ENCODE measurements around the gene TMEM138. TPM values are rescaled to one million over a fixed set of nuclear protein-coding genes. Genes with fewer than 3 reads are reported as not detected.
A peak's percentile ranks its signal among the peaks of the same experiment; 100 is the strongest.

Gene TMEM138
- total RNA-seq, 1 donor: 59.2 TPM

DNA sequence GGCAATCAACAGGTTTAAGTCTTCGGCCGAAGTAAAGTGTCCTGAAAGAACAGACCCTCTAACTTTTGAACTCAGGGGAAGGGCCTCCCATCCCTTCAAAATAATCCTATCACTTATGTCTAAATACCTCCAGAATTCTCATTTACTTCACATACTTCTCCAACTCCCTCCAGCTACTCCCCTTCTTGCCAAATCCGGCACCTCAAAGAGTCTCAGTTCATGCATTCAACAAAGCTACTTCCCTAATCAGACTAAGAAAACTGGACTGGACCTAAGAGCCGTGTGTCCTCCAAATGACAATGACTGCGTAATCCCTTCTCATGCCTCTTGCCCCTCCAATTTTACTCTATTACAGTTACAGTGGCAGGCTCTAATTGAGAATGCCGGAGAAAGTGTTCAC lies 30.5 kb upstream of the TMEM138 start:
- TF ChIP-seq, protein P1, sequence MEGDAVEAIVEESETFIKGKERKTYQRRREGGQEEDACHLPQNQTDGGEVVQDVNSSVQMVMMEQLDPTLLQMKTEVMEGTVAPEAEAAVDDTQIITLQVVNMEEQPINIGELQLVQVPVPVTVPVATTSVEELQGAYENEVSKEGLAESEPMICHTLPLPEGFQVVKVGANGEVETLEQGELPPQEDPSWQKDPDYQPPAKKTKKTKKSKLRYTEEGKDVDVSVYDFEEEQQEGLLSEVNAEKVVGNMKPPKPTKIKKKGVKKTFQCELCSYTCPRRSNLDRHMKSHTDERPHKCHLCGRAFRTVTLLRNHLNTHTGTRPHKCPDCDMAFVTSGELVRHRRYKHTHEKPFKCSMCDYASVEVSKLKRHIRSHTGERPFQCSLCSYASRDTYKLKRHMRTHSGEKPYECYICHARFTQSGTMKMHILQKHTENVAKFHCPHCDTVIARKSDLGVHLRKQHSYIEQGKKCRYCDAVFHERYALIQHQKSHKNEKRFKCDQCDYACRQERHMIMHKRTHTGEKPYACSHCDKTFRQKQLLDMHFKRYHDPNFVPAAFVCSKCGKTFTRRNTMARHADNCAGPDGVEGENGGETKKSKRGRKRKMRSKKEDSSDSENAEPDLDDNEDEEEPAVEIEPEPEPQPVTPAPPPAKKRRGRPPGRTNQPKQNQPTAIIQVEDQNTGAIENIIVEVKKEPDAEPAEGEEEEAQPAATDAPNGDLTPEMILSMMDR (IDR thresholded peaks at IDR 0.05; ENCODE audit: insufficient read depth, low read depth, low read length): no peak
- H3K4me3 ChIP-seq (ENCODE audit: low read depth, low read length): peak overlapping the region; percentile 89
- peak; percentile 9 for DNase-seq (ENCODE audit: low read depth)

DNA sequence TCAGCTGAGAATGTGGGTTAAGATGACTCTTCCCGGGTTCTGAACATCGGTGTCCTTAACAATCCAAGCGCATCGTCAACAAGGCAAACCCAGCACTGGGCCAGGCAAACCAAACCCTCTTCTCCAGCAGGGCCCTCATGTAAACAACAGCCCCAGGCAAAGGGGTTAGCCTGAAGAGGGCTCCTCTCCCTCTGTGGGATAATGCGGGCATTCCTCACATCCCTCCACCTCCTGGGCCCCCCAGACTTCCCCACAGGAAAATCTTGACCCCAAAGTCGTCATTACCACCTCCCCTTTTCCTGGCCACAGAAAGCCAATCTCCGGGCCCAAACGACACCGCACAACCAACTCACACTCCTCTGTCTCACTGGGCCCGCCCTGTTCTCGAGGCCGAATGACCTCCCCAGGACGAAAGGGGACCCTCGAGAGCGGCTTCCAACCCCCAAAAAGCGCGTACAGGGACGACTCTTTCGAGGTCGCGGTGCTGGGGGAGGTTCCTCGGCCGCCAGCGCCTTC lies 29.8 kb upstream of the TMEM138 start:
- TF ChIP-seq, protein P1 (IDR thresholded peaks at IDR 0.05; ENCODE audit: insufficient read depth, low read depth, low read length): no peak
- peak; percentile 54 for DNase-seq (ENCODE audit: low read depth)
- peak overlapping the region; percentile 89 for H3K4me3 ChIP-seq (ENCODE audit: low read depth, low read length)

DNA sequence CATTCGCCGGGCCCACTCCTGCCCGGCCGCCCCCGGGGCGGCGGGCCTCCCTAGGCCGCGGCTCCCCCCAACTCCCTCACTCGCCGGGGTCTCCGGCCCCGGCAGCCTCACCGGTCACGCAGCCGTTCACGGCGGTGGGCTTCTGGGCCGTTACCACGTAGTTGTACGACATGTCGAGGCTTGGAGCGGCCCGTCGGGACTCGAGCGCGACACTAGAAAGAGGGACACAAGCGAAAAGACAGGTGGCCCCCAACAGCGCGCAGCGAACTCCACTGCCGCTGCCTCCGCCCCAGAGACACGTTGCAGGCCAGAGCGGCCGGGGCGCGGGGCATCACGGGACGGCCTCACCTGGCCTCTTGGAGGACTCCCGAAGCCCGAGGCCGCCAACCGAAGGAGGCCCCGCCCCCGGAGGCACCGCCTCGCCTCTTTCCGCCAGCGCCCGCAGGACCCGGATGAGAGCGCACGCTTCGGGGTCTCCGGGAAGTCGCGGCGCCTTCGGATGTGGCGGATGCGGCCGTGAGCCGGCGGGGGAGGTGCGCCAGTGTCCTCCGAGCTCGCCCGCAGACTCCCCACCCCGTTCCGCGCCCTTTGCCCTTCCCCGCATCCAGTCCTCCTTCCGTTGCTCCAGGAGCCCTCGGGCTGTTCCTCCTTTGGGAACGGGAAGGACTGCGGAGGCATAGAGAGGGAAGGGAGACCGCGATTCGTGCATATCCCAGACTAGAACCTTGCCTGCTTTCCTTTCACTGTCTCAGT lies 29.2 kb upstream of the TMEM138 start, which contains the start of the genes DDB1 and TKFC:
DDB1 (minus strand) TSS at position 309 of the 753 bp plus-strand sequence; CDS start at position 172, 137 bp downstream.
TKFC (plus strand) TSS at position 432 of the 753 bp plus-strand sequence. CDS start 1,501 bp downstream, outside the sequence.
- TF ChIP-seq, protein P1 (IDR thresholded peaks at IDR 0.05; ENCODE audit: insufficient read depth, low read depth, low read length): no peak
- peak within 1 kb of the TSS; percentile 89 for H3K4me3 ChIP-seq (ENCODE audit: low read depth, low read length)
- DNase-seq (ENCODE audit: low read depth): peak; percentile 94

DNA sequence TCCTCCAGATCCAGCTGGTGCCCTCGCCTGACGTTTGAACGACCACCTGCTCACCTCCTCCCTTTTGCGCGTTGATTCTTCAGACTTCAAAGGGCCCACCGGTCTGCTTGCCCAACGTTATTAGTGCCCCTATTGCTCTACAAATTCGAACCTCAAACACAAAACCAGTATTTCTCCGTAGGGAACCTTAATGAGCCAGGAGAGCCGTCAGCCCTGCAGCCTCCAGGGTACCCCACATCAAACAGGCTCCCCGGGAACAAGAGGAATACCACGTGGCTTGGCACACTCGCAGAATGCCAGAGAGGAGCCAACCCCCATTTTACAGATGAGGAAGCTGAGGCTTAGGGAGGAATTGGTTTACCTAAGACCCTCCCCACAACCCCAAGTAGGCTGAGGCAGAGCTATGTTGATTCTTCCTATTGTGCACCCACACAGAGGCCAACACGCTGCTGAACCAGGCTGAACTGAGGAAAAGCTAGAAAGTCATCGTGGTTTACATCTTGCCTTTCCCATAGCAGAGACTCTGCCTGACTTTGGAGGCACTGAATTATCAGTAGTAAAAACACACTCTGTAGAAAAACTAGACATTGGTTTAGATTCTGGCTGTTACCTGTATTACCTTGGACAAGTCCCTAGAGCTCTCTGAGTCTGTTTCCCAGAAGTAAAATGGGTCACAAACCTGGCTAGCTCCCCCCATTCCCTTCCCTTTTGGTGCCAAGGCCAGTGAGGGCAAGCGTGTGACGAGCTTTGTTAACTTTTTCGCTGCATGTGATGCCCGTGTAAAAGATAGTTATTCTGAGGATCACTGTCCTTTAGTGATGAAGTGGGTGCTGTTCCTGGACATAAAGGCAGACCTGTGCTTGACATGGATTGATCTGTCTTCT lies 28.4 kb upstream of the TMEM138 start:
- DNase-seq (ENCODE audit: low read depth): no peak
- H3K4me3 ChIP-seq (ENCODE audit: low read depth, low read length): peak overlapping the region; percentile 89
- TF ChIP-seq, protein P1 (IDR thresholded peaks at IDR 0.05; ENCODE audit: insufficient read depth, low read depth, low read length): no peak

DNA sequence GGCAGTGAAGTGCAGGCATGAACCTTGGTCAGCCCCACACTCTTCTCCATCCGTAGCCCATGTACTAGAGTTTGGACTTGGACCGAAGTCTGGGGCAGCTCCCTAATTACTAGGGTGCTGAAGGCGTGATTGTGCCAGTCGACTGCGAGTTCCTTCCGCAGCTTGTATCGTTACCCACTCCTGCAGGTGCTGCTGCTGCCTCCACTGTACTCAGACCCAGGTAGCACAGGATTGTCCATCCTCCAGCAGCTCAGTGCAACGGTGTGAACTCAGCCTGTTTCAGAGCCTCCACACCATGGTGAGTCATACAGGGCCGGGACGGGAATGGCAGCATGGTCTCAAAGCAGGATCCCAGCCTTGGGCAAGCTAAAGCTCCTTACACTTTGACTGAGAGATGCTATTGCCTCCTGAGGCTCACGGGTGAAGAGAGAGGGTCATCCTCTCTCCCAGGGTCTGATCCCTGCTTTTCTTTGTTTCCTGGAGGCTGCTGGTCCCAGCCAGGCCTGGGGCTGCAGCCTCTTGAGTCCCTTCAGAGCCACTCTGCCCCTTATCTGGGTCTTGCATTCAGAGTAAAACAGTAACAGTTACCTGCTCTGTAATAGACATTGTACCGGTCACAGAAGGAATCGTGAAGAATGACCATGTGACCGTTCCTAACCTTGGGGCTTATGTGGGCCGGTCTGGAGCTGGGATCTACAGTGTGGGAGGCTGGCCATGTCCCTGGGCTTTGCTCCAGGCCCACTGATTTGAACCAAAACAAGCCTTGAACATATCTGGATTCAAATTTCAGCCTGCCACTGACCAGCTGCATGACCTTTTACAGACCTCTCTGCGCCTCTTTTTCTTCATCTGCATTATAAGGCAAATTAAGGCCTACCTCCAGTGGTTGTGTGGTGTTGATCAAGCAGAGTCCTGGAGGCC lies 27.5 kb upstream of the TMEM138 start:
- TF ChIP-seq, protein P1 (IDR thresholded peaks at IDR 0.05; ENCODE audit: insufficient read depth, low read depth, low read length): no peak
- no peak overlapping the region for H3K4me3 ChIP-seq (ENCODE audit: low read depth, low read length)
- peak; percentile 51 for DNase-seq (ENCODE audit: low read depth)

DNA sequence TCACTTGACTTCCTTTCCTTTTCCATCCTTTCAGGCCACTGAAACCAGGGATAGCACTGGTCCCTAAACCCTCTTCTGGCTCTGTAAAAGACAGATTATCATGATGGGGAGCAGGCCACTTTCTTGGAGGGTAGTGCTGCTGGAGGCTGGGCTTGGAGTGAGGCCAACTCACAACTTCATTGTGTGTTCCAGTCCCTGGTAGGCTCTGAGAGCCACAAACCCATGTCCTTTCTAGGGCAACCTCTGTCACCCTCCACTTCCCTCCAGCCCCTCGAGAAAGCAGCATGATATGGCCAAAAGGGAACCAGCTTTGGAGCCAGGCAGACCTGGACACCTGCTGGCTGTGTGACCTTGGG lies 26.8 kb upstream of the TMEM138 start:
- TF ChIP-seq, protein P1 (IDR thresholded peaks at IDR 0.05; ENCODE audit: insufficient read depth, low read depth, low read length): no peak
- no peak overlapping the region for H3K4me3 ChIP-seq (ENCODE audit: low read depth, low read length)
- DNase-seq (ENCODE audit: low read depth): no peak
